Lung (tissue), 12 donors: ENCODE data around the gene NOS1. TPM values are rescaled to one million over a fixed set of nuclear protein-coding genes. Genes with fewer than 3 reads are reported as not detected.

Experiments
- ATAC-seq: fragments of 200-7000 bp; cut with Tn5 transposase; one replicate; pipeline ENCODE4 v1.9.1; 2020; ENCODE audit warnings: moderate number of reproducible peaks; ENCODE audit not compliant: insufficient read depth, low FRiP score
- DNase-seq, 3 donors: peaks; one replicate each; pipeline ENCODE4 v3.0.0-alpha.2; 2013 to 2017
- H3K27ac ChIP-seq, 2 donors: one replicate each; pipeline ENCODE4 v1.5.1; 2013; ENCODE audit warnings: mild to moderate bottlenecking in 2 of 2, moderate library complexity in 2 of 2, control low read depth in 1 of 2, inconsistent platforms in 1 of 2, low read depth in 1 of 2, low read length in 1 of 2
- H3K27me3 ChIP-seq, 3 donors: one replicate each; pipeline ENCODE4 v1.5.1; 2013; ENCODE audit warnings: low read length in 2 of 3; ENCODE audit not compliant: control insufficient read depth in 3 of 3, insufficient read depth in 3 of 3
- H3K36me3 ChIP-seq, 4 donors: one replicate each; pipeline ENCODE4 v1.5.1; 2013; ENCODE audit warnings: low read length in 4 of 4, mild to moderate bottlenecking in 1 of 4, moderate library complexity in 1 of 4; ENCODE audit not compliant: control insufficient read depth in 4 of 4, insufficient read depth in 4 of 4
- H3K4me1 ChIP-seq, 5 donors: one replicate each; pipeline ENCODE4 v1.5.1; 2013; ENCODE audit warnings: low read length in 5 of 5, mild to moderate bottlenecking in 2 of 5, moderate library complexity in 1 of 5; ENCODE audit not compliant: control insufficient read depth in 5 of 5, insufficient read depth in 5 of 5
- H3K4me3 ChIP-seq: one replicate; pipeline ENCODE4 v1.5.1; 2013; ENCODE audit warnings: mild to moderate bottlenecking, control low read depth, moderate library complexity
- H3K9ac ChIP-seq, 2 donors: one replicate each; pipeline ENCODE4 v1.5.1; 2013; ENCODE audit warnings: low read length in 2 of 2, control low read depth in 1 of 2; ENCODE audit not compliant: insufficient read depth in 1 of 2
- H3K9me3 ChIP-seq, 4 donors: one replicate each; pipeline ENCODE4 v1.5.1; 2013; ENCODE audit warnings: low read length in 3 of 4, mild to moderate bottlenecking in 1 of 4, moderate library complexity in 1 of 4; ENCODE audit not compliant: control insufficient read depth in 4 of 4, insufficient read depth in 3 of 4
- WGBS, 2 donors: extraction: QIAGEN DNeasy Blood & Tissue Kit; methylation state at CpG; one replicate each; pipeline ENCODE4 v1.1.7; 2013; 5-methylcytosine and 5-hydroxymethylcytosine counted together
- polyA plus RNA-seq, 2 donors: library from polyadenylated mRNA; stranded (reverse); fragments of 200-250 nt; gene quantifications; one replicate each; pipeline ENCODE4 v1.2.1, GENCODE V29; 2013
- total RNA-seq, 2 donors: library from RNA; depleted of rRNA in 1 of 2; stranded (reverse); fragments of >200 nt in 1 of 2; gene quantifications; one replicate each; pipeline ENCODE4 v1.2.1, GENCODE V29; 2014 to 2021
- TF ChIP-seq, protein P1 (sequence below): IDR thresholded peaks from 2 replicates; pipeline ENCODE4 v1.5.1; 2012; ENCODE audit warnings: mild to moderate bottlenecking; ENCODE audit errors: control extremely low read depth, extremely low read depth
- donor health status: control.
- donor health status: control.
- donor health status: Bipolar disorder and iron deficiency.
- donor health status: healthy.
- donor health status: DM: yes; HTN: yes; CAD: no.

Gene NOS1
- total and polyA plus RNA-seq, 4 donors: 0.25 to 2.4 (median 0.74) TPM

DNA sequence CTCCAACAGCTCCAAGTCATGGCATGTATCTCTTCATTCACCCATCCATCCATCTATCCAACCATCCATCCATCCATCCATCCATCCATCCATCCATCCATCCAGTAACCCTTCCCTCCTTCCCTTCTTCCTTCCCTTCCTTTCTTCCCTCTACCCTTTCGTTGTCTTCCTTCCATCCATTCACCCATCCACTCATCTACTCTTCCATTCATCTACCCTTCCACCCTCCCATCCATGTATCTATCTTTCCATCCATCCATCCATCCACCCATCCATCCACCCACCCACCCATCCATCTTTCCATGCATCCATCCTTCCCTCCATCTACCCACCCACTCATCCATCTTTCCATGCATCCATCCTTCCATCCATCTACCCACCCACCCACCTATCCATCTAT, 117.9 kb downstream of the NOS1 start:
- H3K9me3 ChIP-seq: peaks cover 0 to 2% (median 0%) of the 10 kb centered on the region in 4 donors
- no peaks in the 10 kb centered on the region for H3K4me1 ChIP-seq
- 78 to 81% methylated on average over 1 of the region's 1 CpG for WGBS, 2 donors

DNA sequence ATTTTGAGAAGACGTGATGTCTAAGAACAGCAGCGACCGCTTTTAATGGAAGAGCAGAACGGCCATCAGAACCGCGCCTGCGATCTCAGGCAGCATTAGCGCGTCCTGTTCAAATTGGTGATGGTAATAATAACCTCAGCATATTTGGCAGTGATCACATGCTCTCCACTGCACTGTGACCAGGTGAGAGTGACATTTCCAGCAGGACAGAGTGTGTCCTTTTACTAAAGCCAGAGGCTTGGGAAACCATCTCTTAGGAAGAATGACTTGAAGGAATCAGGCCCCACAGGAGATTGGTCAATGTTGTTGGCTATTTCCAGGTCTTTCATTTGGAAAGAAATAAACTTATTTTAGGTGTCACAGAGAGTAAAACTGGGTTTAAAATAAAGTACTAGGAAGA, 119.7 kb downstream of the NOS1 start:
- TF ChIP-seq, protein P1, sequence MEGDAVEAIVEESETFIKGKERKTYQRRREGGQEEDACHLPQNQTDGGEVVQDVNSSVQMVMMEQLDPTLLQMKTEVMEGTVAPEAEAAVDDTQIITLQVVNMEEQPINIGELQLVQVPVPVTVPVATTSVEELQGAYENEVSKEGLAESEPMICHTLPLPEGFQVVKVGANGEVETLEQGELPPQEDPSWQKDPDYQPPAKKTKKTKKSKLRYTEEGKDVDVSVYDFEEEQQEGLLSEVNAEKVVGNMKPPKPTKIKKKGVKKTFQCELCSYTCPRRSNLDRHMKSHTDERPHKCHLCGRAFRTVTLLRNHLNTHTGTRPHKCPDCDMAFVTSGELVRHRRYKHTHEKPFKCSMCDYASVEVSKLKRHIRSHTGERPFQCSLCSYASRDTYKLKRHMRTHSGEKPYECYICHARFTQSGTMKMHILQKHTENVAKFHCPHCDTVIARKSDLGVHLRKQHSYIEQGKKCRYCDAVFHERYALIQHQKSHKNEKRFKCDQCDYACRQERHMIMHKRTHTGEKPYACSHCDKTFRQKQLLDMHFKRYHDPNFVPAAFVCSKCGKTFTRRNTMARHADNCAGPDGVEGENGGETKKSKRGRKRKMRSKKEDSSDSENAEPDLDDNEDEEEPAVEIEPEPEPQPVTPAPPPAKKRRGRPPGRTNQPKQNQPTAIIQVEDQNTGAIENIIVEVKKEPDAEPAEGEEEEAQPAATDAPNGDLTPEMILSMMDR: no peak
- Histone ChIP-seq H3K27ac (no peak overlapping the region), H3K27me3 (no peaks in the 10 kb centered on the region), H3K4me1 (no peaks in the 10 kb centered on the region), H3K4me3 (no peak overlapping the region), H3K36me3 (no peaks in the 10 kb centered on the region), H3K9me3 (peaks cover 0 to 3% (median 0%) of the 10 kb centered on the region in 4 donors), H3K9ac (no peak overlapping the region)
- no peak for DNase-seq
- no peak for ATAC-seq
- WGBS, 2 donors: 91 to 96% methylated on average over 9 of the region's 9 CpGs

More for the DNA sequence above, 117.9 kb downstream of the NOS1 start:
- no peak overlapping the region for H3K4me3 ChIP-seq
- no peaks in the 10 kb centered on the region for H3K36me3 ChIP-seq
- DNase-seq: no peak
- H3K27ac ChIP-seq: no peak overlapping the region
- H3K27me3 ChIP-seq: no peaks in the 10 kb centered on the region
- no peak overlapping the region for H3K9ac ChIP-seq
- no peak for ATAC-seq
- TF ChIP-seq, protein P1: no peak

DNA sequence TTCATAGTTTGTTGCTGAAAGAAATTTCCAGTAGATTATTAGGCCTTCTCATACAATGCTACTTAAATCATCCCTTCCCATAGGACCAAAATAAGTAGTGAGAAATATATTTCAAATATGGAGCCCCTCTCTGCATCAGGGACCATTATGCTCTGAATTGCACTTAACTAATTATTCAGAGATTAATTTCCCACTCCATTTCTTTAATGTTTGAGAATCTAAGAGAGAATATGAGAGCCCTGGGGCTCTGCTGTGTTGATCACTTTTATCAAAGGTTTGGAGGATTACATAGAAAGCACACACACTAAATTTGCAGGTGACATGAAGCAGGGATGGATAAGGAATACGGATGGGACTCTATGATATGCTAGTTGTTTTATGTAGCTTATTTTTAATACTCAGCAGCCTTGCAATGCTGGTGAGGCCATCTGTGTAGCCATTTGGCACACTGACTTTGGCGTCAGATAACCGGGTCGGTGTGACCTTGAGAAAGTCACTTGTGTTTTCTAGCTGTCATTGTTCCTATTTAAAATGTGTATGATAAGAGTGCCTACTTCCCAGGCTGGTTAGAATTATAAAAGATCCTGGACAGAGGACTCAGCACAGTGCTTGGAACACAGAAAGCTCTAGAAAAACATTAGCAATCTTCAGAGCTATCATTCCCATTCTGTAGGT, 121.2 kb downstream of the NOS1 start:
- WGBS, 2 donors: 75 to 81% methylated on average over 4 of the region's 4 CpGs
- H3K4me1 ChIP-seq: no peaks in the 10 kb centered on the region
- peaks cover 0 to 2% (median 0%) of the 10 kb centered on the region in 3 donors for H3K27me3 ChIP-seq
- ATAC-seq (no peak), DNase-seq (no peak)
- TF ChIP-seq, protein P1: no peak
- no peak overlapping the region for H3K9ac ChIP-seq
- H3K27ac ChIP-seq: no peak overlapping the region
- peaks cover 0 to 3% (median 0%) of the 10 kb centered on the region in 4 donors for H3K9me3 ChIP-seq
- H3K36me3 ChIP-seq: no peaks in the 10 kb centered on the region
- H3K4me3 ChIP-seq: no peak overlapping the region
